ENCODE results near the gene TRMT2A. TPM values are rescaled to one million over a fixed set of nuclear protein-coding genes. Genes with fewer than 3 reads are reported as not detected.

The TRMT2A gene
- total RNA-seq, 1 donor from 2014 or later: 44.8 TPM

DNA sequence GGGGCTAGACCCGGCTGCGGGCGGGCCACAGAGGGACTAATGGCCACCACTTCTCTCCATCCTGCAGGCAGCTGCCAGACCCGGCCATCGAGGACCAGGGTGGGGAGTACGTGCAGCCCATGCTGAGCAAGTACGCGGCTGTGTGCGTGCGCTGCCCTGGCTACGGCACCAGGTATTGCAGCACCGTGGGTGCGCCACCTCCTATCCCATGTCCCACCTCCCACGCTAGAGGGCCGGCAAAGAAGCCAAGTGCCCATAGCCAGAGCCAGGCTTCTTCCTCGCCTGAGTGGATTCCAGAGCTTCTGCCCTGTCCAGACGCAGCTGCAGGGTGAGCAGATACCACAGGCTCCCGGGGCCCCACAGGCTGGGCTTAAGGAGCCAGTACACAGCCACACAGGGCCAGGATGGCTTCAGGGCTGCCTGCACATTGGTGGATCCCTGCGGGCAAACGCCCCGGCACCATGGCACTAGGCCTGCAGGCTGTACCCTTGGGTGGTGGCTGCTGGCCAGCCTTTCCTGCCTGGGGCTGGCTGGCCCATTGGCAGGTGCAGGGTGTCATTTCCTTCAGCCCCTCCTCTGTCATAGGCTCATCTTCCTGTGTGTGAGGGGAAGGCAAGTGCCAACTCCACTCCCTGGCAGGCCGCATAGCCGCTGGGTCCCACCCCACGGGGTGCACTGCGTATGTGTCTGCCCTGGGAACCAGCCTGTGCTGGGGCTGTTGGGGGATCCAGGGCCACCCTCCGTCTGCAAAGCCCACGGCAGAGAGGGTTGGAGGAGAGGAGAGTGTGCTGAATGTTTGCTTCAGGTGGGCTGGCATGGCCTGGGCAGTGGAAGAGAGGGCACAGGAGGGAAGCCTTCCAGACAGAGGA lies 53.5 kb downstream of the TRMT2A start:
- no peak for DNase-seq (ENCODE audit: low spot score)
- Mint-ChIP-seq H3K36me3 (ENCODE audit: low read depth, unreplicated experiment) (peaks cover 5% of the 10 kb centered on the region), H3K4me1 (ENCODE audit: unreplicated experiment) (peaks cover under 1% of the 10 kb centered on the region), H3K9me3 (ENCODE audit: unreplicated experiment) (no peaks in the 10 kb centered on the region), H3K27me3 (ENCODE audit: unreplicated experiment) (peaks cover 5% of the 10 kb centered on the region), H3K4me3 (ENCODE audit: unreplicated experiment) (no peak overlapping the region), H3K27ac (ENCODE audit: unreplicated experiment) (no peak overlapping the region)
- TF ChIP-seq, protein P1, sequence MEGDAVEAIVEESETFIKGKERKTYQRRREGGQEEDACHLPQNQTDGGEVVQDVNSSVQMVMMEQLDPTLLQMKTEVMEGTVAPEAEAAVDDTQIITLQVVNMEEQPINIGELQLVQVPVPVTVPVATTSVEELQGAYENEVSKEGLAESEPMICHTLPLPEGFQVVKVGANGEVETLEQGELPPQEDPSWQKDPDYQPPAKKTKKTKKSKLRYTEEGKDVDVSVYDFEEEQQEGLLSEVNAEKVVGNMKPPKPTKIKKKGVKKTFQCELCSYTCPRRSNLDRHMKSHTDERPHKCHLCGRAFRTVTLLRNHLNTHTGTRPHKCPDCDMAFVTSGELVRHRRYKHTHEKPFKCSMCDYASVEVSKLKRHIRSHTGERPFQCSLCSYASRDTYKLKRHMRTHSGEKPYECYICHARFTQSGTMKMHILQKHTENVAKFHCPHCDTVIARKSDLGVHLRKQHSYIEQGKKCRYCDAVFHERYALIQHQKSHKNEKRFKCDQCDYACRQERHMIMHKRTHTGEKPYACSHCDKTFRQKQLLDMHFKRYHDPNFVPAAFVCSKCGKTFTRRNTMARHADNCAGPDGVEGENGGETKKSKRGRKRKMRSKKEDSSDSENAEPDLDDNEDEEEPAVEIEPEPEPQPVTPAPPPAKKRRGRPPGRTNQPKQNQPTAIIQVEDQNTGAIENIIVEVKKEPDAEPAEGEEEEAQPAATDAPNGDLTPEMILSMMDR (IDR thresholded peaks at IDR 0.05; ENCODE audit: unreplicated experiment): no peak

DNA sequence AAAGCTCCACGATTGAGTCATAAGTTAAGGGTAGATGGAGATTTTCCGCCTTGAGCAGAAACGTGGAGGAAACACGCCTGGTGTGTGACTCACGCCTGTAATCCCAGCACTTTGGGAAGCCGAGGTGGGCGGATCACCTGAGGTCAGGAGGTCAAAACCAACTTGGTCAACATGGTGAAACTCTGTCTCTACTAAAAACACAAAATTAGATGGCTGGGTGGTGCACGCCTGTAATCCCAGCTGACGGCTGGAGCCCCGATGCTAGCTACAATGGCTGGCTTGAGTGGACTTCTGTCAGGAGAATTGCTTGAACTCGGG lies 54.3 kb downstream of the TRMT2A start:
- no peaks in the 10 kb centered on the region for H3K4me1 Mint-ChIP-seq (ENCODE audit: unreplicated experiment)
- no peak overlapping the region for H3K4me3 Mint-ChIP-seq (ENCODE audit: unreplicated experiment)
- H3K27ac Mint-ChIP-seq (ENCODE audit: unreplicated experiment): peak overlapping the region; percentile 64
- DNase-seq (ENCODE audit: low spot score): no peak
- TF ChIP-seq, protein P1 (IDR thresholded peaks at IDR 0.05; ENCODE audit: unreplicated experiment): no peak
- H3K9me3 Mint-ChIP-seq (ENCODE audit: unreplicated experiment): no peaks in the 10 kb centered on the region
- H3K36me3 Mint-ChIP-seq (ENCODE audit: low read depth, unreplicated experiment): peaks cover 5% of the 10 kb centered on the region
- peaks cover 5% of the 10 kb centered on the region for H3K27me3 Mint-ChIP-seq (ENCODE audit: unreplicated experiment)

DNA sequence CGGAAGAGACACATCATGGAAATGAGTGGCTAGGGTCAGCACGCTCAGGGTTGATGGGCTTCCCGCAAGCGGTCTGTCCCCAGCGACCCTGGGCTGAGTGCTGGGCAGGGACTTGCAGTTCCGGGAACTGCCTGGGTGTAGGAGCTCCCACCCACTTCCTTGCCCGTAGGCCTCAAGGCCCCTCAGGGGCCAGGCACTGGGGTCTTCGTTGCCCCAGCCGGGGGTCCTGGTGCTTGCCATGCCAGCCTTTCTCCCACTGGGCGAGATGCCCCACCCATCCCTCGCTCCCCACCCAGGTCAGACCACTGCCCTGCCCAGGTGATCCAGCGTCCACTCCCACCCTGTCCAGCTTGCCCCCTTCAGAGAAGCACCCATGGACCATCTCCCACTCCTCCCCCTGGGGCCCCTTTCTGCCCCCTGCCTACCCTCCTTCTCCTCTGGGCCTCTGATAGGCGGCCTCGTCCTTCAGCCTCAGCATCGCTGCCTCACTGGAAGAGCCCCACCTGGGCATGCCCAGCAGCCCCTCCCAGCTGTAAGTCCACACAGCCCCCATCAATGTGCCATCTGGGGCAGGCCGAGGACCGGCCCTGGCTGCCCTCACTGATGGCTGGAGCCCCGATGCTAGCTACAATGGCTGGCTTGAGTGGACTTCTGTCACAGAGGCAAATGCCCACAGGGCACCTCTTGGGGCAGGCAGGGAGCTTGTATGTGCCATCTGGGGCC lies 54.8 kb downstream of the TRMT2A start:
- H3K27me3 Mint-ChIP-seq (ENCODE audit: unreplicated experiment): peaks cover 5% of the 10 kb centered on the region
- H3K9me3 Mint-ChIP-seq (ENCODE audit: unreplicated experiment): no peaks in the 10 kb centered on the region
- no peak overlapping the region for H3K27ac Mint-ChIP-seq (ENCODE audit: unreplicated experiment)
- TF ChIP-seq, protein P1 (IDR thresholded peaks at IDR 0.05; ENCODE audit: unreplicated experiment): no peak
- H3K4me3 Mint-ChIP-seq (ENCODE audit: unreplicated experiment): no peak overlapping the region
- no peak for DNase-seq (ENCODE audit: low spot score)
- peaks cover 5% of the 10 kb centered on the region for H3K36me3 Mint-ChIP-seq (ENCODE audit: low read depth, unreplicated experiment)
- no peaks in the 10 kb centered on the region for H3K4me1 Mint-ChIP-seq (ENCODE audit: unreplicated experiment)

Small RNA genes within 50 kb of the gene (microRNA-seq; reads per million reads assigned to microRNA genes)
- 1.0 reads per million, percentile 13 among the genes with 10 or more reads in this experiment for gene MIR6816 (ENCODE audit: unreplicated experiment)

Other genes with a start within 250 kb of the TRMT2A start
- 49.0 TPM for gene COMT, start 175.5 kb downstream of the TRMT2A start, total RNA-seq (ENCODE audit: unreplicated experiment)
- 23.0 TPM for gene TXNRD2, start 175.4 kb downstream of the TRMT2A start, total RNA-seq (ENCODE audit: unreplicated experiment)
- gene ARVCF, start 100.4 kb downstream of the TRMT2A start, total RNA-seq (ENCODE audit: unreplicated experiment): 67.3 TPM
- gene TANGO2, start 96.1 kb downstream of the TRMT2A start, total RNA-seq (ENCODE audit: unreplicated experiment): 15.3 TPM
- 46.6 TPM for gene DGCR8, start 37.0 kb downstream of the TRMT2A start, total RNA-seq (ENCODE audit: unreplicated experiment)
- 142 TPM for gene RANBP1, start 1.1 kb downstream of the TRMT2A start, total RNA-seq (ENCODE audit: unreplicated experiment)
- gene ZDHHC8, start 14.6 kb upstream of the TRMT2A start, total RNA-seq (ENCODE audit: unreplicated experiment): 118 TPM
- not detected for gene CCDC188, start 33.8 kb upstream of the TRMT2A start, total RNA-seq (ENCODE audit: unreplicated experiment)
- gene RTN4R, start 151.1 kb upstream of the TRMT2A start, total RNA-seq (ENCODE audit: unreplicated experiment): 19.0 TPM
- gene DGCR6L, start 202.8 kb upstream of the TRMT2A start, total RNA-seq (ENCODE audit: unreplicated experiment): 54.2 TPM

All from endothelial cell (in vitro differentiated cells).